ENCODE data around the gene TOR4A. TPM values are rescaled to one million over a fixed set of nuclear protein-coding genes. Genes with fewer than 3 reads are reported as not detected.

Gene TOR4A
- 1 to 10 TPM; 5.8 to 8.1 (median 7.3) TPM for polyA plus RNA-seq (ENCODE audit: insufficient read length in 3 of 3)
- long read RNA-seq, donor 1, full-length matches to known transcripts = 2 of 2 reads
- long read RNA-seq, donor 1, partial matches to known transcripts = 0 of 2 reads
- long read RNA-seq, donor 1, other reads (novel, unspliced or antisense) = 0 of 2 reads
- long read RNA-seq, donor 2 = 0 reads
- long read RNA-seq, donor 3, full-length matches to known transcripts = 2 of 2 reads
- long read RNA-seq, donor 3, partial matches to known transcripts = 0 of 2 reads
- long read RNA-seq, donor 3, other reads (novel, unspliced or antisense) = 0 of 2 reads
- long read RNA-seq, donor 4, full-length matches to known transcripts = 1 of 1 reads
- long read RNA-seq, donor 4, partial matches to known transcripts = 0 of 1 reads
- long read RNA-seq, donor 4, other reads (novel, unspliced or antisense) = 0 of 1 reads
- long read RNA-seq, donor 5, full-length matches to known transcripts = 2 of 2 reads
- long read RNA-seq, donor 5, partial matches to known transcripts = 0 of 2 reads
- long read RNA-seq, donor 5, other reads (novel, unspliced or antisense) = 0 of 2 reads
- long read RNA-seq, donor 6 = 0 reads
- long read RNA-seq, donor 7, full-length matches to known transcripts = 4 of 4 reads
- long read RNA-seq, donor 7, partial matches to known transcripts = 0 of 4 reads
- long read RNA-seq, donor 7, other reads (novel, unspliced or antisense) = 0 of 4 reads
- long read RNA-seq, donor 8, full-length matches to known transcripts = 2 of 2 reads
- long read RNA-seq, donor 8, partial matches to known transcripts = 0 of 2 reads
- long read RNA-seq, donor 8, other reads (novel, unspliced or antisense) = 0 of 2 reads
- long read RNA-seq, donor 9, full-length matches to known transcripts = 2 of 2 reads
- long read RNA-seq, donor 9, partial matches to known transcripts = 0 of 2 reads
- long read RNA-seq, donor 9, other reads (novel, unspliced or antisense) = 0 of 2 reads
- long read RNA-seq, donor 10, full-length matches to known transcripts = 2 of 2 reads
- long read RNA-seq, donor 10, partial matches to known transcripts = 0 of 2 reads
- long read RNA-seq, donor 10, other reads (novel, unspliced or antisense) = 0 of 2 reads
- long read RNA-seq, donor 11, full-length matches to known transcripts = 3 of 3 reads
- long read RNA-seq, donor 11, partial matches to known transcripts = 0 of 3 reads
- long read RNA-seq, donor 11, other reads (novel, unspliced or antisense) = 0 of 3 reads
- long read RNA-seq, donor 12, full-length matches to known transcripts = 2 of 2 reads
- long read RNA-seq, donor 12, partial matches to known transcripts = 0 of 2 reads
- long read RNA-seq, donor 12, other reads (novel, unspliced or antisense) = 0 of 2 reads
- long read RNA-seq, donor 13, full-length matches to known transcripts = 1 of 1 reads
- long read RNA-seq, donor 13, partial matches to known transcripts = 0 of 1 reads
- long read RNA-seq, donor 13, other reads (novel, unspliced or antisense) = 0 of 1 reads
- long read RNA-seq, donor 14 = 0 reads
- long read RNA-seq, donor 15, full-length matches to known transcripts = 5 of 5 reads
- long read RNA-seq, donor 15, partial matches to known transcripts = 0 of 5 reads
- long read RNA-seq, donor 15, other reads (novel, unspliced or antisense) = 0 of 5 reads
- long read RNA-seq, donor 16, full-length matches to known transcripts = 2 of 2 reads
- long read RNA-seq, donor 16, partial matches to known transcripts = 0 of 2 reads
- long read RNA-seq, donor 16, other reads (novel, unspliced or antisense) = 0 of 2 reads

- DNase-seq = no peak
Measured at GRCh38 chr9:137277329-137278041, at the start of gene TOR4A. TOR4A (plus strand) TSS chr9:137277726; CDS start chr9:137278690, 964 bp downstream.

- DNase-seq = no peak
Measured at GRCh38 chr9:137227853-137228505, 49.5 kb upstream of the TOR4A start.

DNA sequence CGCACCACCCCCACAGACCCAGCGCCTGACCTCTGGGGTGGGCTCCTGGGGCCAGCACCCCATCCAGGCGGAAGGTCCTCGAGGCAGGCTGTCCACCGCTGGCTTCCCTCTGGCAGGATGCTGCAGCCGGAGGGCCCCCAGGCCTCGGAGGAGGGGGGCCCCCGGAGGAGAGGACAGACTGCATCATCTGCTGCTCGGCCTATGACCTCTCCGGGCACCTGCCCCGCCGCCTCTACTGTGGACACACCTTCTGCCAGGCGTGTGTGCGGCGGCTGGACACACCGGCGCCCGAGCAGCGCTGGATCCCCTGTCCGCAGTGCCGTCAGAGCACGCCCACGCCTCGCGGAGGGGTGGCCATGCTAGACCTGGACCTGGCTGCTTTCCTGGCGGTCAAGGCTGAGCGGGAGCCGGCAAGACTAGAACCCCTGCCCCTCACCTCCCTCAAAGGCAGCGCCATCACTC, 49.0 kb upstream of the TOR4A start:
- no peak for DNase-seq

GRCh38 chr9:137228968-137229896, 48.3 kb upstream of the TOR4A start:
- DNase-seq = no peak

DNA sequence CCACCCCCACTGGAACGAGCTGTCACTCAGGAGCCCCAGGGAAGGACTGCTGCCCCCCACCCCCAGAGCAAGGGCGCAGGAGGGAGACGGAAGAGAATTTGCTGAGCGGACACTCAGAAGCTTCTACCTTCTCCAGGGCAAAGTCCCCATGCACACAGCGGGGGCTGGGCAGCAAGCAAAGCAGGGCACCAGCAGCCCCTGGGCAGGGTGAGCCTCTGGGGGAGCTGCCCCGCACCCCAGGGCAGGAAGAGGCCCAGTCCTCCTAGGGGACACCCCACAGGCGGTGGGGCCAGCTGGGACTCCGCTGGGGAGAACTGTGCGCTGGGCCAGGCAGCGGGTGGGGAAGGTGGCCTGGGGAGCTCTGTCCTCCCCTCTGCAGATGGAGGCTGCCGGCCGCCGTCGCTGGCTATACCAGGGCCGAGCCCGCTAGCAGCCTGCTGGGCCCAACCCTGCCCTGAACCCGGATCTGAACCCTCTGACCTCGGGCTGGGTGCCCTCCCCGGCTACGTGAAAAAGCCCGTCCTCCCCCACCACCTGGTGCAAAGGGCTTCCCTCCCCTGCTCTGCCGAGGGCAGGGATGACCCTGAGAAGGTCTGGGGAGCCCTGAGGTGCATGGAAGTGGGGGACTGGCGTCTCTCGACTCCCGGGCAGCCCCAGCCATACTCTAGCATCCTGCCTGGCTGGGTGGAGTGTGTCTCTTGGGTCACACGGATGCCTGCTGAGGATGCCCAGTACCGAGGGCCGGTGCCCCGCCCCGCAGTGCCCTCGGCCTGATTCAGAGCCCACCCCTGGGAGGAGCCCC, 47.4 kb upstream of the TOR4A start:
- no peak for DNase-seq

DNA sequence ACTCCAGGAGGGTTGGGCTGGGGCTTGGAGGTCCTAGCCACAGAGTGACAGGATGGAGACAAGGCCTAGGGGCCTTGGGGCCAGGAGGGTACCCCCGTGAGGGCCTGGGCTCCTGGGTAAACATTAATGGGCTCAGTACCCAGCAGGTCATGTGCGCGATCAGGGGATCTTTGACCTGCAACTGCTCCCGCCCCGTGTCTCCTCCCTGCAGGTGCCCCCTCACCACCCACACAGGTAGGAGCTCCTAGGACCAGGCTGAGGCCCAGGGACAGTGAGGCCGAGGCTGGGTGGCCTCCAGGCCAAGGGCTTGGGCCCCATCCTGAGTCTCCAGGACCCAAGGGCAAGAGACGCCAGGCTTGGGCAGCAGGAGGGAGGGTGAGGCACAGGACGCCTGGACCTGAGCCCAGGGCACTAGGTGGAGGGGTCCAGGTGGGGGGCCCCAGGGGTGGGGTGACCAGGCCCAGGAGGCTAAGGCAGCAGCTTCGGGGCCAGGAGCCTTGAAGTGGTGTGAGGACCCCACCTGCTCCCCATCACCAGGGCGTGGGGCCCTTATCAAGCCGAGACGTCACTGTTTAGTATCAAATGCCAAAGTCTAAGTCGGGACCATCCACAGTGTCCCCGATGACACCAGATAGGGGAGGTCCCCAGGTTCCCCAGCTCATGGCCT, 46.7 kb upstream of the TOR4A start, which contains the start of gene SLC34A3:
TSS of gene SLC34A3 (plus strand) at position 197 of the 667 bp plus-strand sequence. CDS start 802 bp downstream, outside the sequence.
- DNase-seq = no peak

DNA sequence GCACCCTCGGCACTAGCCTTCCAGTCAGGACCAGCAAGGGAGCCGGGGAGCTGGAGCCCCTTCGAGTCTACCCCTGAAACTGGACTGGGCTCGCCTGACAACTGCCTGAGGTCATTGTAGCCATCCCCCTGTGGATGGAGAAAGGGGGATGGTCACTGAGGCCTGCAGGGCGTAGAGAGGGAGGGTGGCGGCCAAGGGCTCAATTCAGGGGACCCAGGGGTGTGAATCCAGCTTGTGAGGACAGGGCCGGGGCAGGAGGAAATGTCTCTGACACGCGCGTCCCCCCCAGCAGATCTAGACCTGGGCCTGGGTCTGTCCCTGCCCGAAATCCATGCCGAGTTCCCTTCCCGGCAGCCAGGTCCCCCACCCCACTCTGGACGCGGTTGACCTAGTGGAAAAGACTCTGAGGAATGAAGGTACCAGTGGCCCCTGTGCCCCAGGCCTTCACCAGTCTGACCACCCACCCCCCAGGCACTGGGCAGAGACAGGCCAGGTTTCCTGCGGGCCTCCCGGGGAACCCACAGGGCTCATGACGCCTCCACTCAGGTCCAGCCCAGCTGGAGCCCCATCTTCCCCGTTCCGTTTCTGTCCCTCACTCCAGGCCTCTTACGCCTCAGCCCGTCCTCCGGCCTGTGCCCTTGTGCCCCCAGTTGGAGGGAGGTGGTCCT, 46.0 kb upstream of the TOR4A start:
- DNase-seq = no peak

GRCh38 chr9:137232101-137232500, 45.4 kb upstream of the TOR4A start:
- DNase-seq = no peak

DNA sequence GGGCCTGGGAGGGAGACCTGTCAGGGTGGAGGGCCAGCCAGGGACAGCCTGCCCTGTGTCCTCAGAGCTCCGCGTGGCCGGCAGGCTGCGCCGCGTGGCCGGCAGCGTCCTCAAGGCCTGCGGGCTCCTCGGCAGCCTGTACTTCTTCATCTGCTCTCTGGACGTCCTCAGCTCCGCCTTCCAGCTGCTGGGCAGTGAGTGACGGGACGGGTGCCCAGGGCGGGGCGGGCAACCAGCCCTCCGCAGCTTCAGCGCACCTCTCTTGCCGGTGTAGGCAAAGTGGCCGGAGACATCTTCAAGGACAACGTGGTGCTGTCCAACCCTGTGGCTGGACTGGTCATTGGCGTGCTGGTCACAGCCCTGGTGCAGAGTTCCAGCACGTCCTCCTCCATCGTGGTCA, 45.0 kb upstream of the TOR4A start:
- DNase-seq = no peak

GRCh38 chr9:137233143-137233980, 44.2 kb upstream of the TOR4A start:
- DNase-seq = no peak

GRCh38 chr9:137234055-137234697, 43.4 kb upstream of the TOR4A start:
- no peak for DNase-seq

- no peak for DNase-seq
Measured at GRCh38 chr9:137234758-137235423, 42.6 kb upstream of the TOR4A start.

DNA sequence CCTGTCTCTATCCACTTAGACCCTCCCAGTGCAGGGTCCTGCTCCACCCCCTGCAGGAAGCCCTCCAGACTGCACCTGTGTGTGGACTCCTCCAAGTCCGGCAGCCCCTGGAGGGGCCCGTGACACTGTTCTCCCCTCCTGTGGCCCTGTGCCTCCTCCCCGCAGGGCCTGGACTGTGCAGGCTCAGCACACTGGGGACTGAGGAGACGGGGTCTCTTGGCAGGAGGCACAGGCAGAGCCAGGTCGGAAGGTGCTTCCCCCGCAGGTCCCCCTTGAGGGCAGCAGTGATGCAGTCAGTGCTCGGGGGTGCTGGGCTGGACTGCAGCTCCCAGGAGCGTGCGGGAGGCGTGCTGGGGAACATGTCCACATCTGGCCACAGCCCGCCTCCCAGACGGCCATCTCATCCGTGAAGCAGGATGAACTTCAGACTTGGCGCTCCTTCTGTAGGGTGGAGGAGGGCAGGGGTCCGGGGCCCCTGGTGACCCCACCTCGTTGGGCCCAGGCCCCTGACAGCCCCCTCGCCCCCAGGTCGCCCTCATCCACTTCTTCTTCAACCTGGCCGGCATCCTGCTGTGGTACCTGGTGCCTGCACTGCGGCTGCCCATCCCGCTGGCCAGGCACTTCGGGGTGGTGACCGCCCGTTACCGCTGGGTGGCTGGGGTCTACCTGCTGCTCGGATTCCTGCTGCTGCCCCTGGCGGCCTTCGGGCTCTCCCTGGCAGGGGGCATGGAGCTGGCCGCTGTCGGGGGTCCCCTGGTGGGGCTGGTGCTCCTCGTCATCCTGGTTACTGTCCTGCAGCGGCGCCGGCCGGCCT, 41.9 kb upstream of the TOR4A start:
- DNase-seq = no peak
